ELF-1 (cell line): ENCODE results near the gene DIABLO.
A peak's percentile ranks its signal among the peaks of the same experiment; 100 is the strongest.
"Not testable (repeated sequence)": the region's sequence is repeated elsewhere in the genome, so short reads cannot be mapped to it uniquely, and the experiment has no call there.

ENCODE experiments used
- DNase-seq: peaks from one replicate; pipeline ENCODE4 v3.0.0-alpha.2; 2016; ENCODE audit warnings: low read depth, low spot score

The DIABLO gene

GRCh38 chr12:122225683-122226365 lies at the start of gene DIABLO:
TSS of gene DIABLO (minus strand) at chr12:122226052. CDS start at chr12:122226014, 38 bp downstream.
- peak; percentile 100 for DNase-seq

GRCh38 chr12:122275459-122275858 lies 49.6 kb upstream of the DIABLO start:
- DNase-seq, result no peak

- peak; percentile 99 for DNase-seq
Measured at GRCh38 chr12:122266230-122266901, 40.5 kb upstream of the DIABLO start, which contains the start of gene VPS33A. TSS of gene VPS33A (minus strand) at chr12:122266494. CDS start at chr12:122266408, 86 bp downstream.

GRCh38 chr12:122265886-122266229 lies 40.0 kb upstream of the DIABLO start:
- DNase-seq, result no peak

GRCh38 chr12:122265476-122265875 lies 39.6 kb upstream of the DIABLO start:
- DNase-seq, result no peak

GRCh38 chr12:122260735-122261134 lies 34.9 kb upstream of the DIABLO start:
- not testable (repeated sequence) for DNase-seq

GRCh38 chr12:122258939-122259338 lies 33.1 kb upstream of the DIABLO start:
- not testable (repeated sequence) for DNase-seq

- not testable (repeated sequence) for DNase-seq
Measured at GRCh38 chr12:122258462-122258861, 32.6 kb upstream of the DIABLO start.

GRCh38 chr12:122250536-122250935 lies 24.7 kb upstream of the DIABLO start:
- no peak for DNase-seq

- DNase-seq, result no peak
Measured at GRCh38 chr12:122250047-122250446, 24.2 kb upstream of the DIABLO start.

GRCh38 chr12:122245553-122245952 lies 19.7 kb upstream of the DIABLO start:
- DNase-seq, result no peak

- no peak for DNase-seq
Measured at GRCh38 chr12:122244565-122245371, 18.9 kb upstream of the DIABLO start.

- no peak for DNase-seq
Measured at GRCh38 chr12:122243965-122244364, 18.1 kb upstream of the DIABLO start.

- no peak for DNase-seq
Measured at GRCh38 chr12:122238861-122239260, 13.0 kb upstream of the DIABLO start.

- no peak for DNase-seq
Measured at GRCh38 chr12:122235741-122236140, 9.9 kb upstream of the DIABLO start.

GRCh38 chr12:122232691-122233090 lies 6.8 kb upstream of the DIABLO start:
- DNase-seq, result no peak

- no peak for DNase-seq
Measured at GRCh38 chr12:122230798-122231197, 4.9 kb upstream of the DIABLO start.

- DNase-seq, result no peak
Measured at GRCh38 chr12:122228092-122228491, 2.2 kb upstream of the DIABLO start.

- no peak for DNase-seq
Measured at GRCh38 chr12:122227341-122227740, 1.5 kb upstream of the DIABLO start.

- DNase-seq, result no peak
Measured at GRCh38 chr12:122226366-122227125, 694 bp upstream of the DIABLO start.

GRCh38 chr12:122216445-122216844 lies 9.4 kb downstream of the DIABLO start:
- no peak for DNase-seq

- DNase-seq, result no peak
Measured at GRCh38 chr12:122215771-122216170, 10.1 kb downstream of the DIABLO start.
